Measurements from ENCODE around the gene KRT16.
"Not testable (repeated sequence)": the region's sequence is repeated elsewhere in the genome, so short reads cannot be mapped to it uniquely, and the experiment has no call there.

The KRT16 gene

GRCh38 chr17:41615454-41615853, 2.9 kb upstream of the KRT16 start:
- DNase-seq (ENCODE audit: extremely low read depth, low read depth) = no peak
- no peak for TF ChIP-seq CTCF (IDR thresholded peaks at IDR 0.05; ENCODE audit: low read depth, low read length)

GRCh38 chr17:41614767-41615166, 2.2 kb upstream of the KRT16 start:
- not testable (repeated sequence) for DNase-seq (ENCODE audit: extremely low read depth, low read depth)

- no peak for DNase-seq (ENCODE audit: extremely low read depth, low read depth)
- no peak for TF ChIP-seq CTCF (IDR thresholded peaks at IDR 0.05; ENCODE audit: low read depth, low read length)
These were observed 1.5 kb upstream of the KRT16 start for GRCh38 chr17:41614098-41614497.

GRCh38 chr17:41613277-41614082, 913 bp upstream of the KRT16 start:
- DNase-seq (ENCODE audit: extremely low read depth, low read depth) = no peak
- TF ChIP-seq CTCF (IDR thresholded peaks at IDR 0.05; ENCODE audit: low read depth, low read length) = no peak

- no peak for TF ChIP-seq CTCF (IDR thresholded peaks at IDR 0.05; ENCODE audit: low read depth, low read length)
- no peak for DNase-seq (ENCODE audit: extremely low read depth, low read depth)
These were observed 1.5 kb downstream of the KRT16 start for GRCh38 chr17:41610965-41611640.

GRCh38 chr17:41610061-41610517, 2.5 kb downstream of the KRT16 start:
- peak; percentile 18 for TF ChIP-seq CTCF (IDR thresholded peaks at IDR 0.05; ENCODE audit: low read depth, low read length)
- DNase-seq (ENCODE audit: extremely low read depth, low read depth) = not testable (repeated sequence)

GRCh38 chr17:41606930-41607329, 5.6 kb downstream of the KRT16 start:
- DNase-seq (ENCODE audit: extremely low read depth, low read depth) = not testable (repeated sequence)

- TF ChIP-seq CTCF (IDR thresholded peaks at IDR 0.05; ENCODE audit: low read depth, low read length) = no peak
- DNase-seq (ENCODE audit: extremely low read depth, low read depth) = no peak
These were observed 10.0 kb downstream of the KRT16 start for GRCh38 chr17:41602524-41602923.

Data from AG09319 (cell line).